Right renal cortex interstitium (tissue), 3 donors: ENCODE measurements around the gene PEX14. TPM values are rescaled to one million over a fixed set of nuclear protein-coding genes. Genes with fewer than 3 reads are reported as not detected.

Experiments
- DNase-seq, 3 donors: peaks; one replicate each; pipeline ENCODE4 v3.0.0-alpha.2; 2013; ENCODE audit warnings: low read depth in 3 of 3, low spot score in 2 of 3
- polyA plus RNA-seq, 3 donors: library from polyadenylated mRNA; unstranded; fragments of 120-200 nt; gene quantifications; one replicate each; pipeline ENCODE4 v1.2.1, GENCODE V29; 2013; ENCODE audit not compliant: insufficient read length in 3 of 3

PEX14 gene
- polyA plus RNA-seq, 3 donors = 19.2 to 20.4 (median 19.5) TPM

- no peak for DNase-seq
Measured at GRCh38 chr1:10642403-10643080, 167.8 kb downstream of the PEX14 start.

- no peak for DNase-seq
Measured at GRCh38 chr1:10643607-10644306, 169.0 kb downstream of the PEX14 start.

GRCh38 chr1:10644307-10645128 is 169.8 kb downstream of the PEX14 start:
- no peak for DNase-seq

- DNase-seq = no peak
Measured at GRCh38 chr1:10646347-10646861, 171.7 kb downstream of the PEX14 start.

- DNase-seq = no peak
Measured at GRCh38 chr1:10647414-10648170, 172.8 kb downstream of the PEX14 start.

GRCh38 chr1:10648689-10649516 is 174.2 kb downstream of the PEX14 start:
- no peak for DNase-seq

GRCh38 chr1:10649517-10650201 is 174.9 kb downstream of the PEX14 start:
- DNase-seq = no peak

GRCh38 chr1:10650556-10651388 is 176.0 kb downstream of the PEX14 start:
- DNase-seq = no peak

GRCh38 chr1:10651389-10651766 is 176.6 kb downstream of the PEX14 start:
- no peak for DNase-seq

GRCh38 chr1:10651793-10652192 is 177.0 kb downstream of the PEX14 start:
- no peak for DNase-seq

- no peak for DNase-seq
Measured at GRCh38 chr1:10652626-10653025, 177.9 kb downstream of the PEX14 start.

- no peak for DNase-seq
Measured at GRCh38 chr1:10653370-10654125, 178.8 kb downstream of the PEX14 start.

- no peak for DNase-seq
Measured at GRCh38 chr1:10655002-10655401, 180.3 kb downstream of the PEX14 start.

GRCh38 chr1:10656431-10656830 is 181.7 kb downstream of the PEX14 start:
- DNase-seq = no peak

- DNase-seq = no peak
Measured at GRCh38 chr1:10657088-10657847, 182.5 kb downstream of the PEX14 start.

- no peak for DNase-seq
Measured at GRCh38 chr1:10658396-10659066, 183.8 kb downstream of the PEX14 start.
